GM12891 (cell line): ENCODE results near the gene PPP2R3C.
A peak's percentile ranks its signal among the peaks of the same experiment; 100 is the strongest.

Experiments used
- DNase-seq: peaks from one replicate; pipeline ENCODE4 v3.0.0; 2011; ENCODE audit warnings: low spot score; ENCODE audit not compliant: insufficient read length
- FAIRE-seq: peaks from 2 replicates; lab custom pipeline; 2011; peaks lifted over from hg19 to GRCh38; lab: Jason Lieb, UNC
- PAX5 ChIP-seq: IDR thresholded peaks from 2 replicates; pipeline ENCODE4 v1.6.1; 2011; ENCODE audit warnings: low read length, moderate library complexity, mild to moderate bottlenecking; ENCODE audit not compliant: insufficient read depth, severe bottlenecking
- POLR2A ChIP-seq: IDR thresholded peaks from 2 replicates; pipeline ENCODE4 v1.6.1; 2011; ENCODE audit warnings: low read depth, low read length, control low read depth
- POLR2AphosphoS5 ChIP-seq: IDR thresholded peaks from 2 replicates; pipeline ENCODE4 v1.6.1; 2011; ENCODE audit warnings: low read depth, low read length, control low read depth
- POU2F2 ChIP-seq: IDR thresholded peaks from 2 replicates; pipeline ENCODE4 v1.6.1; 2011; ENCODE audit warnings: low read depth, mild to moderate bottlenecking, control low read depth, low read length, moderate library complexity
- SPI1 ChIP-seq: IDR thresholded peaks from 2 replicates; pipeline ENCODE4 v1.6.1; 2011; ENCODE audit warnings: low read depth, low read length, control low read depth
- TAF1 ChIP-seq: IDR thresholded peaks from 2 replicates; pipeline ENCODE4 v1.6.1; 2011; ENCODE audit warnings: low read depth, low read length, control low read depth

Gene PPP2R3C

GRCh38 chr14:35052637-35053036, 69.2 kb downstream of the PPP2R3C start:
- DNase-seq (no peak), FAIRE-seq (no peak)
- TF ChIP-seq TAF1 (no peak), SPI1 (no peak), PAX5 (no peak), POU2F2 (no peak), POLR2A (no peak), POLR2AphosphoS5 (no peak)

- no peak for FAIRE-seq
- no peak for TF ChIP-seq PAX5
- no peak for TF ChIP-seq POLR2AphosphoS5
- no peak for DNase-seq
Measured at GRCh38 chr14:35051796-35052195, 70.0 kb downstream of the PPP2R3C start.

DNA sequence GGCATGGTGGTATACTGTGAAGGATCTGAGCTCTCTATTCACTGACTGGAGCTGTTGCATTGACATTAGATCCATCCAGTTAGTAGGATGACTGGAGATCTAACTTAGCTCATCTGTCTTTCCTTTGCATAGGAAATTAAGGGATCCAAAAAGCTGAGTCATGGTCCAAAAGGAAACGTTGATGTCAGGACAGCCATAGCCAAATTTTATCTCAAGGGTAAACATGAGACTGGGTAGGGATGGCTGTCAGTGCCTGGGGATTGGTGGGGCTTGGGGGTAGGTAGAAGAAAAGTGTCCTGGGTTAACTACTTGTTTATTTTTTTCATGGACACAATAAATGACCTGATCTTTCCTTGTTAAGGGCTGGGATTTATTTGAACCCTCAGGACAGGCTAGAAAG, 71.1 kb downstream of the PPP2R3C start:
- FAIRE-seq (no peak), DNase-seq (no peak)
- TF ChIP-seq TAF1 (no peak), POLR2A (no peak), POU2F2 (no peak), PAX5 (no peak), SPI1 (no peak), POLR2AphosphoS5 (no peak)

DNA sequence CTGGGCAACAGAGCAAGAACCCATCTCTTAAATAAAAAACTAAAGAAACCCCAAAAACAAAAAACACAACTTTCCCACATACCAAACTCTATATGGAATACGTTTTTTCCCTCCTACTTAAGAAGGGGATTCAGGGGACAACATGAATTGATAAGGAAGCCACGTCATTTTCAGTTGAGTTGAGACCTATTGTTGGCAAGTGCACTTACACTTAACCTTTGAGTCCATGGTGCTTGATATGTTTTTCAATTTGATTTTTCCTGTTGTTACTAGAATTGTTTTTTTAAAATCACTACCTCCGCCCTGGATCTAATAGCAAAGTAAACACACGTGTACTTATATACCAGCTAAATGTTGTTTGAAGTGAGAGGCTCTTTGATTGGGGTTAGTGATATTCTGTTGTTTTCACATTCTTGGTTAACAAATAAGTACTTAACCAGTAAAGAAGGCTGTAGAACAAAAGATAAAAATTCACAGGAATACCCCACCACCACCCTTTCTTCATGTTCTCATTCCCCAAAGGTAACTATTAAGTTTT, 73.7 kb downstream of the PPP2R3C start:
- DNase-seq (no peak), FAIRE-seq (no peak)
- no peak for TF ChIP-seq POLR2A
- no peak for TF ChIP-seq PAX5
- TF ChIP-seq POLR2AphosphoS5: no peak
- TF ChIP-seq TAF1: no peak
- TF ChIP-seq POU2F2: no peak
- no peak for TF ChIP-seq SPI1

GRCh38 chr14:35046751-35047536, 74.8 kb downstream of the PPP2R3C start:
- FAIRE-seq (no peak), DNase-seq (no peak)
- no peak for TF ChIP-seq POLR2AphosphoS5
- no peak for TF ChIP-seq POU2F2
- TF ChIP-seq TAF1: no peak
- no peak for TF ChIP-seq SPI1
- TF ChIP-seq POLR2A: no peak
- TF ChIP-seq PAX5: no peak

DNA sequence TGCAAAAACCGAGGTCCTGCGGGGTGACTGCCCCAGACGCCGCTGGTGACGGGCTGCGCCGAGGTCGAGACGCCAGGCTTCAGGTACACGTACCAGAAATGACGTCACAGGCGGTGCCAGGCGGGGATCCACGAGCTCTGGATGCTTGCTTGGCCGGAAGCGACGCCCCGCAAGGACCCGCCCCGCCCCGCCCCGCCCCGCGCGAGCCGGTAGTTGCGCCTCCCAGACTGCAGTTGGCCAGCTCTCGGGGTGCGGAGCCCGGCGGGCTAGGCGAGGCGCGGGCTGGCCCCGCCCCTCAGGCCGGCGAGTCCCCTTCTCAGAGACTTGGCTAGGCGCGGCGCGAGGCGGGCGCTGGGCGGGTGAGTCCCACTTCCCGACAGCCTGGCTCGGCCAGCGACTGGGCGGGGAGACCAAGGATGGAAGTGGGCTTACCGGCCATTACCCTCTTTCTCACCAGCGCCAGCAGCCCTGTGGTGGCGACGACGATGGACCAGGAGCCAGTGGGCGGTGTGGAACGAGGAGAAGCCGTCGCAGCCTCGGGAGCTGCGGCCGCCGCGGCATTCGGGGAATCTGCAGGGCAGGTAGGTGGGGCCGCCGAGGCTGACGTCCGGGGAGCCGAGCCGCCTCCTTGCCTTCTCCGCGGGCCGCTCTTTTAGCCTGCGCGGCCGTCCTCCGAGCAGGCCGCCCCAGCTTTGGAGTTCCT, 75.6 kb downstream of the PPP2R3C start, which contains the start of gene FAM177A1:
TSS of gene FAM177A1 (plus strand) at position 225 of the 703 bp plus-strand sequence. CDS start at position 417, 192 bp downstream.
- peak; percentile 88 for FAIRE-seq
- TF ChIP-seq POLR2A (peak; percentile 86), TAF1 (no peak; the same call in 1 of the 2 replicates), POLR2AphosphoS5 (peak; percentile 89), PAX5 (no peak), POU2F2 (peak; percentile 59; the same call in 1 of the 2 replicates)

GRCh38 chr14:35045798-35046047, 76.1 kb downstream of the PPP2R3C start:
- DNase-seq (no peak), FAIRE-seq (no peak)
- TF ChIP-seq PAX5: no peak

More for the DNA sequence above, 75.6 kb downstream of the PPP2R3C start, which contains the start of gene FAM177A1:
- peak; percentile 95 for DNase-seq

- DNase-seq (no peak), FAIRE-seq (peak; percentile 5)
- TF ChIP-seq PAX5 (no peak), POLR2A (no peak), TAF1 (no peak), POLR2AphosphoS5 (no peak), SPI1 (no peak), POU2F2 (no peak)
Measured at GRCh38 chr14:35044939-35045797, 76.6 kb downstream of the PPP2R3C start.

GRCh38 chr14:35043046-35043445, 78.7 kb downstream of the PPP2R3C start:
- DNase-seq (no peak), FAIRE-seq (no peak)
- TF ChIP-seq POLR2A (no peak), TAF1 (no peak), POU2F2 (no peak)
